Prostate gland (tissue), 2 donors: Measurements from ENCODE around the gene TTC33. TPM values are rescaled to one million over a fixed set of nuclear protein-coding genes. Genes with fewer than 3 reads are reported as not detected.

Experiments used
- DNase-seq: peaks from one replicate; pipeline ENCODE4 v3.0.0-alpha.2; 2019; ENCODE audit warnings: low spot score
- H3K27ac ChIP-seq, 2 donors: fragments of 200-600 bp; sonication (generic); 2 replicates each; pipeline ENCODE4 v1.5.1; 2017 to 2019
- H3K27me3 ChIP-seq: fragments of 200-600 bp; sonication (generic); replicated peaks from 2 replicates; pipeline ENCODE4 v1.5.1; 2019; ENCODE audit not compliant: insufficient read depth
- H3K36me3 ChIP-seq, 2 donors: fragments of 200-600 bp; sonication (generic); 1 replicate in 1 of 2; 2 replicates in 1 of 2; pipeline versions ENCODE4 v1.5.1 to v1.8.1; 2017 to 2019
- H3K4me1 ChIP-seq: fragments of 200-600 bp; sonication (generic); replicated peaks from 2 replicates; pipeline ENCODE4 v1.5.1; 2019
- H3K4me3 ChIP-seq, 2 donors: fragments of 200-600 bp; sonication (generic); 2 replicates each; pipeline ENCODE4 v1.5.1; 2017 to 2019
- H3K9me3 ChIP-seq: fragments of 200-600 bp; sonication (generic); 2 replicates; pipeline ENCODE4 v1.5.1; 2017
- CTCF ChIP-seq, 4 experiments: fragments of 200-600 bp in 2 of 4; fragments of 450-650 bp in 2 of 4; sonication (generic) in 2 of 4; IDR thresholded peaks; 1 replicate in 3 of 4; 2 replicates in 1 of 4; pipeline ENCODE4 v1.5.1; 2016 to 2019; ENCODE audit warnings: antibody characterized with exemption in 4 of 4, mild to moderate bottlenecking in 2 of 4, moderate library complexity in 2 of 4
- POLR2A ChIP-seq: fragments of 450-650 bp; IDR thresholded peaks from one replicate; pipeline ENCODE4 v1.6.1; 2016; ENCODE audit warnings: antibody characterized with exemption, mild to moderate bottlenecking
- POLR2AphosphoS5 ChIP-seq: sonication (generic); formaldehyde crosslinking; IDR thresholded peaks from one replicate; pipeline ENCODE4 v1.6.1; 2017; ENCODE audit warnings: antibody characterized with exemption
- WGBS: methylation state at CpG from one replicate; pipeline ENCODE4 v1.1.5; 2018; 5-methylcytosine and 5-hydroxymethylcytosine counted together
- intact Hi-C: fragments of 100-400 bp; cut with DNase I; formaldehyde crosslinking; loops from one replicate; pipeline ENCODE4 v1.14.2; 2022
- total RNA-seq, 2 donors: library from RNA; depleted of rRNA; stranded (reverse); fragments of >200 nt; gene quantifications; one replicate each; pipeline ENCODE4 v1.1.0, GENCODE V29; 2016

Gene TTC33
- total RNA-seq, 2 donors from 2014 or later = 11.9 to 17.6 TPM

DNA sequence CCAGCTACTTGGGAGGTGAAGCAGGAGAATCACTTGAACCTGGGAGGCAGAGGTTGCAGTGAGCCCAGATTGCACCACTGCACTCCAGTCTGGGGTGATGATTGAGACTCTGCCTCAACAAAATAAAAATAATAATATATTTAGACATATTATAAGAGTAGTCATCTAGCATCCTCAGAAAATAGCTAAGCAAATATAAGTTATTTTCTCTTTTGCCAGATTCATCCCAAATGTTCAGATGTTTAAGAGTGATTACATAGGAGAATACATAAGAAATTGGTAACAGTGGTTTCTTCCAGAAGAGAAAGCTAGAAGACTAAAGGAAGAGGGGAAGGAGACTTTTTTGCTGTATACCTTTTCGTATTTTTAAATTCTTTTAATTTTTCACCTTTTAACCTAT is 22.4 kb upstream of the TTC33 start:
- Histone ChIP-seq H3K36me3 (no peaks in the 10 kb centered on the region), H3K4me3 (no peak overlapping the region), H3K4me1 (no peaks in the 10 kb centered on the region), H3K27me3 (no peaks in the 10 kb centered on the region), H3K27ac (no peak overlapping the region), H3K9me3 (no peaks in the 10 kb centered on the region)
- TF ChIP-seq CTCF (IDR thresholded peaks at IDR 0.05) = no peak
- no peak for TF ChIP-seq POLR2AphosphoS5
- no peak for TF ChIP-seq POLR2A
- DNase-seq = no peak
- 94% methylated on average over 1 of the region's 1 CpG for WGBS
- intact Hi-C loops = no loop called here

DNA sequence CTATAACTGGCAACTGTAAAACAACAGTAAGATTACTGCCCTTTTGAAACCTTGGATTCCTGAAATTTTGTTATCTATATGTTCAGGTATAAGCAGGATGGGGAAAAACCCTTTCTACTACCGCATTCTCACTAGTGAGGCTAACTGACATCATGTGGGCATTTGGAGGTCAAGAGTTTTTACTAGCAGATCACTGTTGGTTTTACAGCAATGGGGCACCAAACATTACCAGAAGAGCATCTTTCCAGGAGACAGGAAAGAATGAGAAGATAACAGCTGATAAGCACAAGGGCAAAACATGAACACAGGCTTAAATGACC is 20.9 kb upstream of the TTC33 start:
- 86% methylated on average over 1 of the region's 1 CpG for WGBS
- no peak for TF ChIP-seq CTCF (IDR thresholded peaks at IDR 0.05)
- no peak for TF ChIP-seq POLR2A
- no peak for TF ChIP-seq POLR2AphosphoS5
- Histone ChIP-seq H3K27ac (peak overlapping the region in 1 of 2 donors; percentile 36), H3K4me3 (no peak overlapping the region), H3K4me1 (no peaks in the 10 kb centered on the region), H3K36me3 (no peaks in the 10 kb centered on the region), H3K27me3 (no peaks in the 10 kb centered on the region), H3K9me3 (no peaks in the 10 kb centered on the region)
- no peak for DNase-seq
- intact Hi-C loops = no loop called here

DNA sequence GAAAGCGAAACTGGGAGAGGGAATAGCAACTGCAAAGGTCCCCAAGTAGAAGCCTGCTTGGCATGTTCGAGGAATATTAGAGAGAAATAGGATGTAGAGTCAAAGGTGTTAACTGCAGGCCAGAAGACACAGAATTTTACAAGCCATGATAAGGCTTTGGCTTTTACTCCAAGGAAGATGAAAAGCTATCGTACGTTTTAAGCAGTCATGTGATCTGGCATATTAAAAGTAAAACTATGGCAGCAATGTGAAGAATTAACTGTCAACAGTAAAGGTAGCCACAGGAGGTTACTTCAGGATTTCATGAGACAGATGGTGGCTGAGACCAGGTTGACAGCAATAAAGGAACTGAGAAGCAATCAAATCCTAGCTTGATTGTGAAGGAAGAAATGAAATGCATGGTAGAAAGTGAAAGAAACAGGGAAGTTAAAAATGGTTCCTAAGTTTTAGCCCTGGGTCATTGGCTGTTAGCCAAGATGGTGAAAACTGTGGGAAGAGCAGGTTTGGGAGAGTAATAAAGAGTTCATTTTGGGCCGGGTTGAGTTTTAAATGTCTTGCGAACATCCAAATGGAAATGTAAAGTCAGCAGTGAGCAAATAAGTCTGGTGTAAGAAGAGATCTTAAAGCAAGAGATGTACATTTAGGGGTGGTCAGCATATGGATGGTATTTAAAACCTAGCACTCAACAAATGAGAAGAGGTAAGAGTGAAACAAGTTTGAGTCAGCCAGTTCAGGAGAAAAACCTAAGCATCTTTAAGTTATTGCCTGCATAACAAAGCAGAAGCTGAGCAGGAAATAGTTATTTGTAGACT is 20.3 kb upstream of the TTC33 start:
- WGBS = 37% methylated on average over 6 of the region's 6 CpGs
- no peak overlapping the region for H3K4me3 ChIP-seq
- H3K27me3 ChIP-seq = no peaks in the 10 kb centered on the region
- no peaks in the 10 kb centered on the region for H3K9me3 ChIP-seq
- H3K4me1 ChIP-seq = no peaks in the 10 kb centered on the region
- peak overlapping the region in 1 of 2 donors; percentile 36 for H3K27ac ChIP-seq
- no peak for DNase-seq
- TF ChIP-seq POLR2AphosphoS5 = peak; percentile 8
- TF ChIP-seq POLR2A = no peak
- no peak for TF ChIP-seq CTCF (IDR thresholded peaks at IDR 0.05)
- no peaks in the 10 kb centered on the region for H3K36me3 ChIP-seq
- intact Hi-C loops = no loop called here

DNA sequence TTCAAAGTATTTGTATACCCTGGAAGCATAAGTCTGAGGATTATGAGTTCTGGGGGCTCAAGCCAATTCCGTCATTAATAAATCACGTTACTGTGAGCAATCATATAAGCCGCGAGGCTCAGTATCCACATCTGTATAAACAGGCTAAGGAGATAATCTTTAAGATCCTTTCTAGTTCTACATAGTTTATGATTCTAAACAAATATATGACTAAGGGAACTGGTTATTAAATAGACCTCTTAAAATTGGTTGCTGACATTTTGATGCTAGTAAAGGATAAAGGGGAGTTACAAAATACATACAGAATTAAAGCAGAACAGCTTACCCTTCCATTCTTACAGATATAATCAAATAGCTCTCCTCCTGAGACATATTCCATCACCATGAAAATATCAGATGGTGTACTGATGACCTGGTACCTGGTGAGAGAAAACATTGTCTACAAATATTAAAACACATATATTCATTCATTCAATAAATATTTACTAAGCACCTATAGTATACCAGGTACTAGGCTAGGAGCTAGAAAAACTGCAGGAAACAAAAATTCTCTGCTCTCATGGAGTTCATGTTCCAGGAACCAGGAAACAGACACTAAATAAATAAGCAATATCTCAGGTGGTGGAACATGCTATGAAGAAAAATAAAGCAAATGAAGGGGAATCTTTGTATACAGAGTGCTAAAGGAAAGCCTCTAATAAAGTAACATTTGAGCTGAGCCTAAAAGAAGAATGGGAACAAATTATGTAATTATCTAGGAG is 19.5 kb upstream of the TTC33 start:
- no peaks in the 10 kb centered on the region for H3K36me3 ChIP-seq
- H3K27ac ChIP-seq = peak overlapping the region in 1 of 2 donors; percentile 36
- no peak overlapping the region for H3K4me3 ChIP-seq
- H3K9me3 ChIP-seq = no peaks in the 10 kb centered on the region
- DNase-seq = no peak
- TF ChIP-seq POLR2A (no peak), POLR2AphosphoS5 (no peak), CTCF (IDR thresholded peaks at IDR 0.05) (no peak)
- intact Hi-C loops = no loop called here
- H3K4me1 ChIP-seq = no peaks in the 10 kb centered on the region
- no peaks in the 10 kb centered on the region for H3K27me3 ChIP-seq
- 50% methylated on average over 4 of the region's 4 CpGs for WGBS

DNA sequence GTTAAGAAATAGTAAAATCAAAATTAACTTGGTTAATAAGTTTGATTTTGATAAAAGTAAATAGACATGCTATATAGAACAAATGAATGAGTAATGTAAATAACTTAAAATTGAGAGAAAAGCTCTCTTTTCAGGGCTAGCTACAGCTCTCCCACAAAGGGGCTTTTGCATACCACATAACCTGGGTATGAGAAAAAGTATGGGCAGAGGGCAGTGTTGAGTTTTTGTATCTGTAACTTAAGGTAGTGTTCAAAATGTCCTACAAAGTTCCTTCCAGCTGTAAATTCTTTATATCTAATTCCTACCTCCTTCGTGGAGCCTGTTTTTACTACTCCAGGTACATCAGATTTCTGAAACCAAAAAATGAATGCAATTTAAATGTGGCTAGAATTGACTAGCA is 18.9 kb upstream of the TTC33 start:
- TF ChIP-seq CTCF (IDR thresholded peaks at IDR 0.05) (no peak), POLR2A (no peak), POLR2AphosphoS5 (no peak)
- intact Hi-C loops = no loop called here

More for the DNA sequence above, 18.9 kb upstream of the TTC33 start:
- Histone ChIP-seq H3K27ac (no peak overlapping the region), H3K27me3 (no peaks in the 10 kb centered on the region), H3K36me3 (no peaks in the 10 kb centered on the region), H3K4me1 (no peaks in the 10 kb centered on the region), H3K4me3 (no peak overlapping the region), H3K9me3 (no peaks in the 10 kb centered on the region)
- 47% methylated on average over 1 of the region's 1 CpG for WGBS
- no peak for DNase-seq
